ENCODE measurements around the gene SUGCT. TPM values are rescaled to one million over a fixed set of nuclear protein-coding genes. Genes with fewer than 3 reads are reported as not detected.

Gene SUGCT
- total RNA-seq, 1 experiment from 2014 or later, result 5.4 TPM

GRCh38 chr7:40474790-40475680 is 340.2 kb downstream of the SUGCT start:
- TF ChIP-seq CTCF (conservative IDR thresholded peaks at IDR 0.05), result no peak
- no peaks in the 10 kb centered on the region for H3K27me3 ChIP-seq (ENCODE audit: insufficient read depth, low read length)
- DNase-seq, result no peak
- H2BK15ac ChIP-seq (ENCODE audit: low read depth, low read length), result no peak overlapping the region
- no peaks in the 10 kb centered on the region; a peak in 1 of 4 replicates for H3K4me1 Mint-ChIP-seq
- H3K4me1 ChIP-seq (ENCODE audit: insufficient read depth, low read length), result no peaks in the 10 kb centered on the region
- no peak overlapping the region for H3K4me3 Mint-ChIP-seq
- H2BK5ac ChIP-seq (ENCODE audit: insufficient read length, low read length), result no peak overlapping the region
- no peaks in the 10 kb centered on the region for H3K36me3 Mint-ChIP-seq (ENCODE audit: insufficient read depth in 1 of 3, low read depth in 3 of 3)
- H2AFZ ChIP-seq (ENCODE audit: low read length), result no peak overlapping the region
- no peak overlapping the region for H2AK5ac ChIP-seq (ENCODE audit: insufficient read length, low read length)
- no peak overlapping the region for H3K23ac ChIP-seq (ENCODE audit: insufficient read length, low read depth, low read length)
- no peaks in the 10 kb centered on the region for H3K9me3 Mint-ChIP-seq
- H4K20me1 ChIP-seq (ENCODE audit: control insufficient read depth, insufficient read depth, insufficient read length), result no peaks in the 10 kb centered on the region
- H2BK12ac ChIP-seq (ENCODE audit: insufficient read length, low read depth, low read length), result no peak overlapping the region
- no peaks in the 10 kb centered on the region for H3K23me2 ChIP-seq (ENCODE audit: insufficient read length, low read depth, low read length, poor library complexity, severe bottlenecking)
- H3K9ac ChIP-seq (ENCODE audit: extremely low read depth, insufficient read length, low read length), result no peak overlapping the region
- H2BK120ac ChIP-seq (ENCODE audit: low read depth, low read length, poor library complexity, severe bottlenecking), result no peak overlapping the region
- no peak overlapping the region for H4K91ac ChIP-seq (ENCODE audit: insufficient read length, low read depth, low read length)
- no CpG with 5 or more reads among the region's 8 CpGs for WGBS (ENCODE audit: extremely low coverage, insufficient read length, low lambda C conversion rate)
- H3K27ac ChIP-seq (ENCODE audit: insufficient read length, low read depth, low read length), result no peak overlapping the region
- H3K4me2 ChIP-seq (ENCODE audit: insufficient read depth, insufficient read length, low read length), result no peak overlapping the region
- H3K27me3 Mint-ChIP-seq (ENCODE audit: low read depth), result no peaks in the 10 kb centered on the region
- H3K9me3 ChIP-seq (ENCODE audit: control insufficient read depth, low read depth, low read length), result no peaks in the 10 kb centered on the region
- no peak overlapping the region for H3K18ac ChIP-seq (ENCODE audit: insufficient read length, low read depth, low read length)
- H4K8ac ChIP-seq (replicated peaks; ENCODE audit: insufficient read length, low read depth, low read length), result no peak overlapping the region
- H2BK20ac ChIP-seq (ENCODE audit: low read depth, low read length, poor library complexity, severe bottlenecking), result no peak overlapping the region
- H3K4ac ChIP-seq (ENCODE audit: low read depth, low read length), result no peak overlapping the region
- H4K5ac ChIP-seq (ENCODE audit: insufficient read length, low read depth, low read length), result no peak overlapping the region
- no peak overlapping the region for H3T11ph ChIP-seq (ENCODE audit: low read length)
- no peaks in the 10 kb centered on the region for H3K79me1 ChIP-seq (ENCODE audit: insufficient read depth, low read depth, low read length, poor library complexity, severe bottlenecking)
- no peak overlapping the region for H3K27ac Mint-ChIP-seq
- H3K56ac ChIP-seq (ENCODE audit: insufficient read length, low read depth, low read length), result no peak overlapping the region
- H3K79me2 ChIP-seq (ENCODE audit: insufficient read depth, low read length), result no peaks in the 10 kb centered on the region
- no peak overlapping the region for H3K14ac ChIP-seq (ENCODE audit: insufficient read depth, low read length)
